NCI-H748 (cell line): ENCODE data around the gene AR.
"Not testable (repeated sequence)": the region's sequence is repeated elsewhere in the genome, so short reads cannot be mapped to it uniquely, and the experiment has no call there.

Experiments
- DNase-seq: peaks from one replicate; lab custom pipeline; 2025; ENCODE audit not compliant: unreplicated experiment; lab: John Stamatoyannopoulos, UW

AR gene

GRCh38 chrX:67622053-67622585 lies 78.3 kb downstream of the AR start:
- no peak for DNase-seq

DNA sequence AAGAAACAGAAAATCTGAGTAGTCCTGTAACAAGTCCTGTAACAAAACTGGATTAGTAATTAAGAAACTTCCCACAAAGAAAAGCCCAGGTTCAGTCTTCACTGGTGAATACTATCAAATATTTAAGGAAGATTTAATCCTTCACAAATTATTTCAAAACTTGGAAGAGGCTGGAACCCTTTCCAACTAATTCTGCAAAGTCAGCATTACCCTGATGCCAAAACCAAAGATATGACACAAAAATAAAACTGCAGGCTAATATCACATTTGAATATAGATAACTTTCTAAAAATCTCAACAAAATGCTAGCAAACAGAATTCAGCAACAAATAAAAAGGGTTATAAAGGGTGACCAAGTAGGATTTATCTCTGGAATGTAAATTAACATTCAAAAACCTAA lies 80.5 kb downstream of the AR start:
- DNase-seq: no peak

DNA sequence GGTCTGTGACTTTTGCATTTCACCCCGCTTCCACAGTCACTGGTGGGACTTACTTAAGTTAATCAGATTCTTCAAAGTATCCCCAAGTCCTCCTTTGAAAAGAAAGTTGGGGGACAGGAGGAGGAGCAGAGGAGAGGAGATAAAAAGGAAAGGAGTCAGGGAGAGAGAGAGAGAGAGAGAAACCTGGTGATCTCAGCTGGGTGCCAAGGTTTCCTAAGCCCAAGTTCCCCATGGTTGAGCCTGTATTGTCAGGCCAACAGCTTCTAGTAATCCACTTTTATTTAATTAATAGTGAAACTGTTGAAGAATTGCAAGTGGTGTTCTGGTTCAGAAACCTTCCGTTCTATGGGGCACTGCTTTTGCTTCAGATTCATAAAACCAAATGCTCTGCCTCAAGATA lies 91.6 kb downstream of the AR start:
- DNase-seq: no peak

DNA sequence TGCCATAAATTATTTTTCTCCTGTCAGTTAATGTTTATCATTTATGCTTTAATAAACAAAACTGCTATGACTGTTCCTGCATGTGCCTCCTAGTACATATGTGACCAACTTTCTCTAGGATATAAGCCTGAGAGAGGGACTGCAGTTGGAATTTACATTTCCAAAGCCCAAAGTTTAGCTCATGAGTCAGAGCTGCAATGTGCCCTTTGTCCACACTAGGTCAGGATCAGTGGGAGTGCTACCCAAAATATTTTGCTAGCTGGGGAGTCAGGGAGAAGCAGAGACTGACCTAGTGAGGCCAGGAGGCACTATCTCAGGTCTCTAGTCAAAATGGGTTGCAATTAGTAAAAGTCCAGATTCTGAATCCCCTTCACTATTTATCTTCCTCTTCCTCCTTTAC lies 92.7 kb downstream of the AR start:
- no peak for DNase-seq

DNA sequence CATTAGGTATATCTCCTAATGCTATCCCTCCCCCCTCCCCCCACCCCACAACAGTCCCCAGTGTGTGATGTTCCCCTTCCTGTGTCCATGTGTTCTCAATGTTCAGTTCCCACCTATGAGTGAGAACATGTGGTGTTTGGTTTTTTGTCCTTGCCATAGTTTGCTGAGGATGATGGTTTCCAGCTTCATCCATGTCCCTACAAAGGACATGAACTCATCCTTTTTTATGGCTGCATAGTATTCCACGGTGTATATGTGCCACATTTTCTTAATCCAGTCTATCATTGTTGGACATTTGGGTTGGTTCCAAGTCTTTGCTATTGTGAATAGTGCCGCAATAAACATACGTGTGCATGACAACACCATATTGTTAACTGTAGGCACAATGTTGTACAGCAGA lies 93.5 kb downstream of the AR start:
- not testable (repeated sequence) for DNase-seq

DNA sequence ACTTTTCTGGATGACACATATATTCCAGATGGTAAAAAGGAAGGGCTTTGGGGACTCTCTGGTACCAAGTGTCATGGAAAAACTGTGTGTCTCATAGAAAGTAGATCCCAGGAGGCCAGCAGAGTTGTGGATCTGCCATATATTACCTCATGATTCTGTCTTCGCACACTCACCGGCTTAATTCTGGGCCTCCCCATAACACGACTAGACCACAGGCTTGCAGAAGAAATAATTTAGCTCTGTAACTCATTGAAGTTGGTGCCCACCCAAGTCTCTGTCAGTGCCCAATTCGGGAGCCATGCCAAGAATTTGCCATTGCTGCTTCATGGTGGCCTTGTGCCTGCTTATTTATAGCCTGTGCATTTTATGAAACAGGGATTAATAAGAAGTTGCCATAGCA lies 104.5 kb downstream of the AR start:
- DNase-seq: no peak

GRCh38 chrX:67651437-67652142 lies 107.8 kb downstream of the AR start:
- DNase-seq: no peak

- DNase-seq: no peak
Observed at GRCh38 chrX:67652543-67652942, 108.7 kb downstream of the AR start.

DNA sequence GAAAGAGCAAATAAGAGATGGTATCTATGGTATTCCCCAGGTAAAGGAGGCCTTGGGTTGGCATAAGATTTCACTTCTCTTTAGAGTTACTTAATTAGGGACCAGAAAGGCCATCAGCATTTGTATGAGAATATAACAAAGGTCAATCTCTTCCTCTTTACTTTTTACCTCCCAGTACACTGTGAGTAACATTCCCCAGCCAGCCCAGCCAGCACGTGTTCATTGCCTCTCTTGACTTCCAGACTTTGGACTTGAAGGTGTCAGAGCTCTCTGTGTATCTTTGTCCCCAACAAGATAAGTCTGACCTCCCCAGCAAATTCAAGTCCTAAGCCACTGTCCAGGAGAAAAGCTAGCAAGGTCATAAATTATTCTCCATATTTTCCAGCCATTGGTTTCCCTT lies 110.5 kb downstream of the AR start:
- no peak for DNase-seq

DNA sequence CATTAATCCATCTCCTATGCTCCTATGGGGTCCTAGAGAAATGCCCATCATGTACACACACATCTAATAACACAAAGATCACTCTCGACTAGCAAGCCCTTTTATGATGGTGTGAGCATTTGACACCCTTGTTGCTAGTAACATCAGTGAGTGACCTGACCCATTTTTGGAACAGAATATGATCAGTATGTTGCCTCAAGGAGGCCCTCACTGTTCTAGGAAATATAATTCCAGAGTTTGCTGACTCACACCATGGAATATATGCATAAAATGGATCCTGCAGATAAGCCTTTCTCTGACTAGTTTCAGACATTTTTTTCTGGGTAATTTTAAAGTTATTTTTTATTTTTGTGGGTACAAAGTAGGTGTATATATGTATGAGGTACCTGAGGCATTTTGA lies 121.8 kb downstream of the AR start:
- DNase-seq: no peak

- not testable (repeated sequence) for DNase-seq
Observed at GRCh38 chrX:67670717-67671116, 126.9 kb downstream of the AR start.

- DNase-seq: no peak
Observed at GRCh38 chrX:67673741-67674274, 130.0 kb downstream of the AR start.

- no peak for DNase-seq
Observed at GRCh38 chrX:67674741-67675140, 130.9 kb downstream of the AR start.

DNA sequence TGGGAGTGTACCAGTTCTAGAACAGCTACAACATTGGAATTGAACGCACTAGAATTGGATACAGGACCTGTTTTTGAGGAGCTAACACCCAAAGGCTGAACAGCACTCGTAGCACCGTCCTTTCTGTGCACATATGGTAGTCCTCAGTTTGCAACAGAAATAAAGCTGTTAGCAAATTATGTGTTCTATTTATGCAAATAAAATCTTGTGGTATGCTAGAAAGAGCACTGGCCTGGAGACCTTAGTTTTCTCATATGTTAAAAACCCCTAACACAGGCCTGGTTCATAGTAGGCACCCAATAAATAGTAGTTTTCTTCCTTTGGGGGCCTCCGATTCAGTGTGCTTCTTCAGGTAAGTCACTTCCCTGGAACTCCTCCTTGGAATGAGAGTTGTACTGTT lies 140.3 kb downstream of the AR start:
- DNase-seq: no peak

GRCh38 chrX:67692246-67692645 lies 148.4 kb downstream of the AR start:
- no peak for DNase-seq

DNA sequence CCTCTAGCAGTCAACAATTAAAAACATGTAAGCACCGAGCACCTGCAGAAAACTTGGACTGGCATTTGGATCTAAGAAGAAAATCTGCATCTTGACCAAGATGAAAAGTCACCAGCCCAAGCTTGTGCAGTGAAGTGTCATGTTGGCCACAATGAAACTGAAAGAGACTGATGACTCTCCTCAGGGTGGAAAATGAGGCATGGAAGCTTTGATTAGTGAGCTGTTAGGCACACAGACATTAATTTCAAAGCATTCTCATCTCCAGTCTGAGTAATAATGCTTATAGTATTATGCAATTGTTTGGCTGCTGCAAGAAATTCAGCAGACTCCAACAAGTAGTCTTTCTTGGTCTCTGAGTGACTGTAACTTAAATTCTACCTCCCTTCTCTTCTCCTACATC lies 150.1 kb downstream of the AR start:
- no peak for DNase-seq

- no peak for DNase-seq
Observed at GRCh38 chrX:67697452-67697851, 153.6 kb downstream of the AR start.

- no peak for DNase-seq
Observed at GRCh38 chrX:67700602-67701001, 156.8 kb downstream of the AR start.

DNA sequence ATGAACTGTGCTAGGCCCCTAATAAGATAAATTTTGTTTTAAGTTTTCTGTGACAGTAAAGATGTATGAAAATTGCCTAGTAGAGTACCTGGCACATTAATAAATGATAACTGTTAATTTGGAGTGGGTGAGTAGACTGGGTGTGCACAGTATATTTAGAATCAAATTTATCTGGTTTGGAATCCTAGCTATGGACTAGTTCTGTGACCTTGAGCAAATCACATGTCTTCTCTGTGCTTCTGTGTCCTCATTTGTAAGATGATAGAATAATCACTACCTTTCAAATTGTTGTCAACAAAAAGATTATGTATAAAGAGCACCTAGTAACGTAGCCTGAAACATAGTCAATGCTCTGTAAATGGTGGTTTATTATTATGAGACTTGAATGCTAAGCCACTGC lies 170.2 kb downstream of the AR start:
- DNase-seq: no peak

DNA sequence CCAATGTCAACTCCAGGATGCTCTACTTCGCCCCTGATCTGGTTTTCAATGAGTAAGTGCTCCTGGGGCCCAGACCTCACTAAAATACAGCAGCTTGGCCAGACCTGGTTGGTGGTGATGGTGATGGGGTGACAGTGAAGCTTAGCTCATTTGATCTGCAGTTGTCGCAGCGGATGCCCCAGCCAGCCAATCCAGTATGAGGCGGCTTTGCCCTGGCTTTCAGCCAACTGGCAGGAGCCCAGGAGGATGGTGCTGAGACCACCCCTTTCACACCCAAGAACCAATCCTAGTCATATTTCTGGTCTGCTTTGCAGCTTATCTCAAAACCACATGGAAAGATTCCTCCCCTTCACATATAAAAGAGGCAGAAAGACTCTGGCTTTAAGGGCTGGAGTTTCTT lies 173.8 kb downstream of the AR start:
- no peak for DNase-seq

GRCh38 chrX:67718926-67719325 lies 175.1 kb downstream of the AR start:
- DNase-seq: no peak

DNA sequence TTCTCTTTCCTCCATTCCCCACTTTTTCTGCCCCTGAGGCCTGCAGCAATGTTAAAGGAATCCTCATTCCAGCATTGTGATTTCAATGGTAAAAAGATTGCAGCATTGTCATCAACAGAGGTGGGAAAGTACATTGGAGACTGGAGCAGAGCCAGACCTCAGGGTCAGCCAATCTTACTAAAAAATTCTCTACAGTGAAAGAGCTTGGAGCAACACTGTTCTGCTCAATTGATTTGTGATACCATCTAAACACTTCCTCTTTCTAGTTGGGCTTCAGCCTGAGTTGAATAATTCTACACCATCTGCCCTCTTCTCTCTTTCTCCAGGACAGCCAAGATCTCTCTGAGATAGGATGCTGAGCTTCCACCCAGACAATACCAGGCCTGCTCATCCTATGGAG lies 176.5 kb downstream of the AR start:
- no peak for DNase-seq

- no peak for DNase-seq
Observed at GRCh38 chrX:67721321-67721720, 177.5 kb downstream of the AR start.
